ENCODE data around the gene DNMT1. TPM values are rescaled to one million over a fixed set of nuclear protein-coding genes. Genes with fewer than 3 reads are reported as not detected.

Gene DNMT1
- total RNA-seq, 2 donors from 2014 or later = 322 to 576 TPM

- H3K27me3 Mint-ChIP-seq = no peaks in the 10 kb centered on the region
- peak overlapping the region; percentile 81 for H3K27ac Mint-ChIP-seq
- DNase-seq (ENCODE audit: low spot score) = no peak
- peak; percentile 18 to 25 for ATAC-seq
- peaks cover 6% of the 10 kb centered on the region for H3K36me3 Mint-ChIP-seq
- peaks cover 46 to 53% of the 10 kb centered on the region in 2 donors for H3K4me1 Mint-ChIP-seq (ENCODE audit: low read depth in 2 of 2)
- peak overlapping the region; percentile 73 for H3K4me3 Mint-ChIP-seq
- no peaks in the 10 kb centered on the region for H3K9me3 Mint-ChIP-seq
Measured at GRCh38 chr19:10116085-10116865, 78.5 kb downstream of the DNMT1 start.

GRCh38 chr19:10115392-10116084, 79.2 kb downstream of the DNMT1 start:
- ATAC-seq = no peak
- H3K9me3 Mint-ChIP-seq = no peaks in the 10 kb centered on the region
- peak overlapping the region; percentile 81 for H3K27ac Mint-ChIP-seq
- no peaks in the 10 kb centered on the region for H3K27me3 Mint-ChIP-seq
- H3K4me1 Mint-ChIP-seq (ENCODE audit: low read depth in 2 of 2) = peaks cover 49 to 54% of the 10 kb centered on the region in 2 donors
- no peak for DNase-seq (ENCODE audit: low spot score)
- peak overlapping the region; percentile 73 for H3K4me3 Mint-ChIP-seq
- peaks cover 6% of the 10 kb centered on the region for H3K36me3 Mint-ChIP-seq

- Mint-ChIP-seq H3K9me3 (no peaks in the 10 kb centered on the region), H3K4me3 (no peak overlapping the region), H3K36me3 (peaks cover 6% of the 10 kb centered on the region), H3K4me1 (ENCODE audit: low read depth in 2 of 2) (peaks cover 51 to 57% of the 10 kb centered on the region in 2 donors), H3K27ac (peak overlapping the region in 1 of 2 donors; percentile 80), H3K27me3 (no peaks in the 10 kb centered on the region)
- DNase-seq (ENCODE audit: low spot score) (no peak), ATAC-seq (peak in 1 of 2 donors; percentile 6)
Measured at GRCh38 chr19:10114651-10115391, 79.9 kb downstream of the DNMT1 start.

- H3K36me3 Mint-ChIP-seq = peaks cover 4% of the 10 kb centered on the region
- peak overlapping the region; percentile 80 to 88 for H3K27ac Mint-ChIP-seq
- H3K9me3 Mint-ChIP-seq = no peaks in the 10 kb centered on the region
- no peak for DNase-seq (ENCODE audit: low spot score)
- H3K27me3 Mint-ChIP-seq = no peaks in the 10 kb centered on the region
- H3K4me1 Mint-ChIP-seq (ENCODE audit: low read depth in 2 of 2) = peaks cover 53 to 56% of the 10 kb centered on the region in 2 donors
- peak overlapping the region; percentile 30 for H3K4me3 Mint-ChIP-seq
- no peak for ATAC-seq
Measured at GRCh38 chr19:10113964-10114650, 80.6 kb downstream of the DNMT1 start.

GRCh38 chr19:10113592-10113963, 81.2 kb downstream of the DNMT1 start:
- Mint-ChIP-seq H3K9me3 (no peaks in the 10 kb centered on the region), H3K4me1 (ENCODE audit: low read depth in 2 of 2) (peaks cover 48 to 52% of the 10 kb centered on the region in 2 donors), H3K36me3 (no peaks in the 10 kb centered on the region), H3K4me3 (peak overlapping the region; percentile 30), H3K27ac (peak overlapping the region; percentile 80 to 88), H3K27me3 (no peaks in the 10 kb centered on the region)
- DNase-seq (ENCODE audit: low spot score) = no peak
- peak in 1 of 2 donors; percentile 3 for ATAC-seq

GRCh38 chr19:10112895-10113591, 81.7 kb downstream of the DNMT1 start:
- H3K36me3 Mint-ChIP-seq = no peaks in the 10 kb centered on the region
- no peaks in the 10 kb centered on the region for H3K27me3 Mint-ChIP-seq

GRCh38 chr19:10112037-10112761, 82.6 kb downstream of the DNMT1 start:
- Mint-ChIP-seq H3K4me1 (ENCODE audit: low read depth in 2 of 2) (peaks cover 50 to 53% of the 10 kb centered on the region in 2 donors), H3K36me3 (peaks cover 2% of the 10 kb centered on the region)

More at GRCh38 chr19:10112895-10113591, 81.7 kb downstream of the DNMT1 start:
- ATAC-seq (peak; percentile 51 to 64), DNase-seq (ENCODE audit: low spot score) (no peak)
- no peaks in the 10 kb centered on the region for H3K9me3 Mint-ChIP-seq
- peaks cover 48 to 52% of the 10 kb centered on the region in 2 donors for H3K4me1 Mint-ChIP-seq (ENCODE audit: low read depth in 2 of 2)
- H3K4me3 Mint-ChIP-seq = peak overlapping the region; percentile 62
- peak overlapping the region; percentile 80 to 88 for H3K27ac Mint-ChIP-seq

GRCh38 chr19:10111405-10111811, 83.3 kb downstream of the DNMT1 start, which contains the start of gene P2RY11:
TSS of gene P2RY11 (plus strand) at chr19:10111693. CDS start at chr19:10111722, 29 bp downstream.
- Mint-ChIP-seq H3K9me3 (no peaks in the 10 kb centered on the region), H3K27ac (peak within 1 kb of the TSS; percentile 80 to 88), H3K36me3 (peaks cover 8% of the 10 kb centered on the region), H3K4me3 (peak within 1 kb of the TSS; percentile 71), H3K4me1 (ENCODE audit: low read depth in 2 of 2) (peaks cover 55 to 57% of the 10 kb centered on the region in 2 donors), H3K27me3 (no peaks in the 10 kb centered on the region)
- ATAC-seq (no peak), DNase-seq (ENCODE audit: low spot score) (no peak)

More at GRCh38 chr19:10112037-10112761, 82.6 kb downstream of the DNMT1 start:
- DNase-seq (ENCODE audit: low spot score) = no peak
- H3K9me3 Mint-ChIP-seq = no peaks in the 10 kb centered on the region
- peak overlapping the region; percentile 80 to 88 for H3K27ac Mint-ChIP-seq
- no peaks in the 10 kb centered on the region for H3K27me3 Mint-ChIP-seq
- peak; percentile 47 to 73 for ATAC-seq
- peak overlapping the region; percentile 62 for H3K4me3 Mint-ChIP-seq

GRCh38 chr19:10110972-10111317, 83.8 kb downstream of the DNMT1 start:
- peaks cover 8% of the 10 kb centered on the region for H3K36me3 Mint-ChIP-seq

GRCh38 chr19:10110076-10110971, 84.4 kb downstream of the DNMT1 start:
- Mint-ChIP-seq H3K36me3 (peaks cover 8% of the 10 kb centered on the region), H3K4me1 (ENCODE audit: low read depth in 2 of 2) (peaks cover 55 to 57% of the 10 kb centered on the region in 2 donors)

More at GRCh38 chr19:10110972-10111317, 83.8 kb downstream of the DNMT1 start:
- DNase-seq (ENCODE audit: low spot score) = no peak
- Mint-ChIP-seq H3K4me1 (ENCODE audit: low read depth in 2 of 2) (peaks cover 52 to 53% of the 10 kb centered on the region in 2 donors), H3K9me3 (no peaks in the 10 kb centered on the region), H3K27me3 (no peaks in the 10 kb centered on the region), H3K4me3 (peak overlapping the region; percentile 71), H3K27ac (peak overlapping the region; percentile 80 to 88)
- no peak for ATAC-seq

GRCh38 chr19:10109528-10109927, 85.2 kb downstream of the DNMT1 start:
- H3K4me3 Mint-ChIP-seq = peak overlapping the region; percentile 32
- no peak for DNase-seq (ENCODE audit: low spot score)
- H3K36me3 Mint-ChIP-seq = peaks cover 8% of the 10 kb centered on the region
- H3K27ac Mint-ChIP-seq = peak overlapping the region; percentile 28 to 41
- ATAC-seq = no peak
- peaks cover 60 to 61% of the 10 kb centered on the region in 2 donors for H3K4me1 Mint-ChIP-seq (ENCODE audit: low read depth in 2 of 2)
- no peaks in the 10 kb centered on the region for H3K27me3 Mint-ChIP-seq
- no peaks in the 10 kb centered on the region for H3K9me3 Mint-ChIP-seq

More at GRCh38 chr19:10110076-10110971, 84.4 kb downstream of the DNMT1 start:
- Mint-ChIP-seq H3K4me3 (peak overlapping the region; percentile 71), H3K9me3 (no peaks in the 10 kb centered on the region), H3K27ac (peak overlapping the region; percentile 80 to 88), H3K27me3 (no peaks in the 10 kb centered on the region)
- ATAC-seq (no peak), DNase-seq (ENCODE audit: low spot score) (no peak)
